Lower leg skin (tissue), 3 donors: ENCODE results near the gene GAB3.

Experiments
- CTCF ChIP-seq, 3 donors: fragments of 450-650 bp; IDR thresholded peaks; one replicate each; pipeline ENCODE4 v1.5.1; 2016; ENCODE audit warnings: antibody characterized with exemption in 3 of 3, mild to moderate bottlenecking in 3 of 3, moderate library complexity in 2 of 3
- POLR2A ChIP-seq, 2 donors: fragments of 450-650 bp; IDR thresholded peaks; one replicate each; pipeline ENCODE4 v1.6.1; 2016 to 2017; ENCODE audit warnings: antibody characterized with exemption in 2 of 2, mild to moderate bottlenecking in 1 of 2, moderate library complexity in 1 of 2

DNA sequence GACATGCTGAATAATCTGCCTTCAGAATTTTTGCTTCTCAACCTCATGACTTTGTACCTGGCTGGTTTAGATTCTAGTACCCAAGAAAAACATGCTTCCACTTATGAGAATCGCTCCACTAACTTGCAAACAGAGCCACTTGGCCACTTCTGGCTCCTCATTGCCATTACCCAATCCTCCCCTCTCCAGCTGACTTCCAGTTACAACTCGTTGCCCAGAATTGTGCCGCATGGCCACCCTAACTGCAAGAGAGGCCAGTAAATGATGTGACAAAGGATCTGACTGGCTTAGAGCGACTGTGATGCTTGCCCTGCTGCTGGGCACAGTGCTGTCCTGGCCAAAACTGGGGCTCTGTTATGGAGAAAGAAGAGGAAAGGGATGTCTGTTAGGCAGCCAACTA, 7.8 kb upstream of the GAB3 start:
- TF ChIP-seq CTCF (IDR thresholded peaks at IDR 0.05) (no peak), POLR2A (IDR thresholded peaks at IDR 0.05) (no peak)
